Stimulated activated CD8-positive, alpha-beta memory T cell treated with anti-CD3 and anti-CD28 coated beads, Interleukin-12 subunit alpha, Interleukin-12 subunit beta, amount 100 ng/mL, for 24 hours (primary cell): ENCODE measurements around the gene DYNC1I2.
"Not testable (repeated sequence)": the region's sequence is repeated elsewhere in the genome, so short reads cannot be mapped to it uniquely, and the experiment has no call there.

Experiments used
- DNase-seq: peaks from one replicate; pipeline ENCODE4 v3.0.0-alpha.2; 2020; ENCODE audit errors: extremely low read depth

The DYNC1I2 gene

DNA sequence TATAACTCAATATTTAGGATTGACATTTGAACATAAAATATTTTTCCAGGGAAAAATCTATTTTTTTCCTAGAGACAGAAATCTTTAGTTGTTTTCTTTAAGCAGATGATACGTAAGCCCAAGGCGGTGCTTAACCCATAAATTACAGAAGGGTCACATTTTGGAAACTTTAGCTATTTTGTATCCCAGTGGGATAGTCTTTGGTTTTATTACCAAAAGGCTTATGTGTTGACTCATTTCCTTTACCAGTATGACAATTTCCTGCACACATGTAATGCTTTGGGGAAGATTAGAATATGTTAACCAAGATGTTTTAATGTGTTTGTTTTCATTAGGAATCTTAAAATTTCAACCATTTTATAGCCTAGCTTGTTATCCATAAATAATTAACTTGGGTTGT, 24.8 kb downstream of the DYNC1I2 start:
- no peak for DNase-seq

DNA sequence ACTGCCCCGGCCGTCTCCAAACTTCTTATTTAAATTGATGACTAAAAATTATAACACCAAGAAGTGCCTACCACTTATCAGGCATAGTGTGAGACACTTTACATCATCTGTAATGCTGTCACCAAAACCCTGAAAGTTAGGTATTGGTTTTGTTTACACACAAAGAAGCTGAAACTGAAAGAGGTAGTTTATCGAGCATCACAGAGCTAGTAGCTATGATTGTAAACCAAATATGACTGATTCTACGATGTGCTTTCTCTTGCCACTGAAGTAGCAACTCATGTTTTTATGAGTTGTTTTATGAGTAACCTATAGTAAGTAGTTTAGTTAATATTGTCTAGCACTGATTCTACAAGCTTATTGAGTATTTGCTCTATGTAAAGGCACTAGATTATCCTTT, 31.5 kb downstream of the DYNC1I2 start:
- DNase-seq: no peak

DNA sequence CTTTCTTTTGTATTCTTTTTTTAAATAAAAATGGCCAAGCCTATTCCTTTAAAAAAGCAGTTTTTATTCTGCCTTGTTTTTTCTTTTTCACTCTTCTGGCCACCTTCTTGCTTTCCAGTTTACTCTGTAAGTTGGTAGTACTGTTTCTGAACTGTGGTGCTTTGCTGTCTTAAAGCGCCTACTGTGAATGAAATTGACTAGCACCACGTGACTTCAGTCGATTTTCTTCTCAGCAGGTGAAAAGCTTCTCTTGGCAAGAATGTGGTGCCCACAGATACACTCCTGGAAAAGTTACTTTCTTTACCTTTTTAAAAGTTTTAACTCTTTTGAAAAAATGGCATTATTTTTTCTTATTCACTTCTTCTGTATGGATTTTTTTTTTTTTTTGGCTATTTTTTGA, 32.4 kb downstream of the DYNC1I2 start:
- no peak for DNase-seq

DNA sequence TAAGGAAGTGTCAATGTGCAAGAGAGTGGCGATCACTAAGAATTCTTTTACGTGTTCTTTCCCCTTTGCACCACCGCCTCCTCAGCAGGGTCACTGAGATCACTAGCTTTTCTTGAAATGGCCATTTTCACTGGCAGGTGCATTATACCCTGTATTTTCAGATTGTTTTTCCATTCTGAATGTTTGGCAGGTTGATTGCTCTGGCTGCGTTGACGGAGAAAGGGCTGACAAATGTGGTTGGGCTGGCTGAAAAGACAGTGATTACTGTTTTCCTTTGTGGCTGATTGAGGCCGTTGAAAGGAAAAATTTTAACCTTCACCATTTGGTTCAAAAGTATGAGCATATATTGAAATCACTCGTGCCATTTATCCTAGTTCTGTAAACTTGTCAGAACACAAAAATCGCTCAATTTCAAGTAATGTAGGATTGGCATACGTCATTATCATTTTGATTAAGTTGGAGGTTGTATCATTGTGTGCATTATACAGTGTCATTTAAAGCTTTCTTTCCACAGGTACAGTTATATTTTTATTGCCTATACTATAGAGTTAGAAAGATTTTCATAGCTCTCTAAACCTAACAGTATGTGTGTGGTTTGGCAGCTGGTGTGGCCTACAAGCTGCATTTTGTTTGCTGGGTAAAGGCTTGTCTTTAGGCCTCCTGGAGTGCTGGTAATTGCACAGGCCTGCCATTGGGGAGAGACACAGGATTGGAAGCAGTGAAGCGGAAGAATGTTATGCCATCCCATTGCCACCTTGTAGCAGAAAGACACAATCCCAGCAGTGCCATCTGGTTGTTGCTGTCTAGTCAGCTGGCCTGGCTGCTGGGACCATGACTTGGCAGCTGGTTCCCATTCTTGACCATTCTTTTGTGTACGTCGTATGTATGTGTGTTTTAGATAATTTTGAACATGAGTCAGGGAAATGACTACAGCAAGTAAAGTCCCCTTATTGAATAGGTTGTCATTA, 36.7 kb downstream of the DYNC1I2 start:
- DNase-seq: no peak

GRCh38 chr2:171726847-171727450, 39.7 kb downstream of the DYNC1I2 start:
- no peak for DNase-seq

- no peak for DNase-seq
Observed at GRCh38 chr2:171728989-171729951, 42.0 kb downstream of the DYNC1I2 start.

DNA sequence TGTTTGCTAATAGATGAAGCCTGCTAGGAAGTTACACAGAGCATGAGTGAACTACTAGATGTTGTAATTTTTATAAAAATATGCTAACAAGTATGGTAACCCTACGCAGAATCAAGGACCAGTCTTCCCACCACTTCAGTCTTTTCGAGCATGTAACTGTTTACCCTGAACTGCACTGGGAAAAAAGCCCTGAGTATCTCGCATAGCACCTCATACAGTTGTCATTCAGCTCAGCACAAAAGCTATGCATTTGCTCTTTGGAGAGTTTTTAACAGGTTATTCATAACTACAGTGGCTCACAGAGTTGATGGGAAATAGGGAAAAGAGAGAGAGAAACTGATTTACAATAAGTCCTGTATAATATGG, 42.7 kb downstream of the DYNC1I2 start:
- no peak for DNase-seq

DNA sequence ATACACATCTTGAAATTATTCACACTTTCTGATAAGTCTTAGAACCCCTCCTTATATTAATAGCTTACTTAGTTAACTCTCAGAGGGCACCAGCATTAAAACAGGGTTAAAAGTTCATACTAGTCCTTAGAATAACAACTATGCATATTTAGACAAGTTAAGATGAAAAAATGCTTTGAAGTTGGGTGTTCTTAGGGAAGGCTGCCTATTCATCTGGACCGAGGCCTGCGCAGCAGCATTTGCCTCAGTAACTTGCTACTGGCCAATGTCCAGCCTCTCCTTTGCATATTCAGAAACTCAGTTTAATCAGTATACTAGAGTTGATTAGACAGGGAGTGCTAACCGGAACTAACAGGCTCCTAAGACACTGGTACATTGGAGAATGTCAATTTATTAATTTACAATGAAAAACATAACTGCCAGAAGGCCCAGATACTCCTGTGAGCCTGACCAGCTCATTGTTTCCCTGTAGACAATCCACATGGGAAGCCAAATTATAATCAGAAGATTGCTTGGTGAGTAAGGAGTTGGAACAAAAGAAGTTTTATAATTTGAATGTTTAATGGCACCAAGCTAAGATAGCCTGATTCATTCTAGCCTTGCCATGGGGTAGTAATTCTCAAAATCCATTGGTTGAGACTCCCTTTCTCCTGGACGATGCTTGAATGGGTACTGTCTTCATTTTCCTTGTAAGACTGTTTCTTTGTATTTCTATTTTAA, 48.9 kb downstream of the DYNC1I2 start:
- DNase-seq: no peak

DNA sequence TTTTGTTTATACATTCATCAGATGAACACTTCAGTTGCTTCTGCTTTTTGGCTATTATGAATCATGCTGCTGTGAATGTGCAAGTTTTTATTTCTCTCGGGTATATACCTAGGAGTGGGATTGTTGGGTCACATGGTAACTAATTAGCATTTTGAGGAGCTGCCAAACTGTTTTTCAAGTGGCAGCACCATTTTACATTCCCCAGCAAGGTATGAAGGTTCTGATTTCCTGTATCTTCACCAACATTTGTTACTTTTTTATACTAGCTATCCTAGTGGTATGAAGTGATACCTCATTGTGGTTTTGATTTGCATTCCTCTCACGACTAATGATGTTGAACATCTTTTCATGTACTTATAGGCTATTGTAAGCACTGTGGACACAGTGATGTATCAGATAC, 53.9 kb downstream of the DYNC1I2 start:
- DNase-seq: no peak

GRCh38 chr2:171742760-171743159, 55.5 kb downstream of the DYNC1I2 start:
- no peak for DNase-seq

DNA sequence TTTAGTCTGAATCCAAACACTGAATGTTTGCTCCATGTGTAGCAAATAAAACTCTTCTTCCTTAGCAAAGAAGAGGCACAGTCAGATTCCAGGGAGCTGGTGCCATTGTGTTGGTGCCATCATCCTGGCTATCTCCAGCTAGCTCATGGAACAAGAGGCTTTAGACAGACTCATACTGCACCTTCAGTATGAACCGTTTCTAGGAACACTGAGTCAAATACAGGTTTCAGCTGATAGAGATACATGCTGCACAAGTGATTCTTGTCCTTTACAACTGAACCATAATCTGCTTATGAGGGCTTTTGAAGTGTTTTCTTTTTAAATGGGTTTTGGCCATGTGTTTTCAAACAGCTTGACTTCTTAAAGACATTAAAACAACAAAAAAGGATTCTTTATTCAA, 57.9 kb downstream of the DYNC1I2 start:
- no peak for DNase-seq

- no peak for DNase-seq
Observed at GRCh38 chr2:171745806-171746205, 58.5 kb downstream of the DYNC1I2 start.

DNA sequence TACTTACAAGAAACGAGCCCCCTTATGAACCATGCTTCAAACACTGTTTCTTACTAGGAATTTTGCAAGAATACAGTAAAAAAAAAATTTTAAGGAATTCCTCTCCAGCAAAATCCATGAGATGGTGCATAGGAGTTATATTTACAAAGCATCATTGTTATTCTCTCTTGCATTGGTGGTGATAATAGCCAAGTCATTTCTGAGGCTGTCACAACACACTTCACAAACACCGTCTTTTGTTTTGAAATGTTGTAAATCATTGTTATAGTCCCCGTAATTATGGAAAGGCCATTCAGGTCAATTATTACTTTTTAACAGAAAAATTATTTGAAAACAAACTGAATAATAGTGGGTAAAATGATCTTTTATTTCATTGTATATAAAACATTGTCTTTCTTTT, 60.1 kb downstream of the DYNC1I2 start:
- DNase-seq: no peak

- DNase-seq: no peak
Observed at GRCh38 chr2:171754254-171754939, 67.1 kb downstream of the DYNC1I2 start.

DNA sequence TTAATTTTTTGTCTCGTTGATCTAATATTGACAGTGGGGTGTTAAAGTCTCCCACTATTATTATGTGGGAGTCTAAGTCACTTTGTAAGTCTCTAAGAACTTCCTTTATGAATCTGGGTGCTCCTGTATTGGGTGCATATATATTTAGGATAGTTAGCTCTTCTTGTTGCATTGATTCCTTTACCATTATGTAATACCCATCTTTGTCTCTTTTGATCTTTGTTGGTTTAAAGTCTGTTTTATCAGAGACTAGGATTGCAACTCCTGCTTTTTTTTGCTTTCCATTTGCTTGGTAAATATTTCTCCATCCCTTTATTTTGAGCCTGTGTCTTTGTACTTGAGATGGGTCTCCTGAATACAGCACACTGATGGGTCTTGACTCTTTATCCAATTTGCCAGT, 71.5 kb downstream of the DYNC1I2 start:
- not testable (repeated sequence) for DNase-seq

- not testable (repeated sequence) for DNase-seq
Observed at GRCh38 chr2:171761176-171761575, 73.9 kb downstream of the DYNC1I2 start.

DNA sequence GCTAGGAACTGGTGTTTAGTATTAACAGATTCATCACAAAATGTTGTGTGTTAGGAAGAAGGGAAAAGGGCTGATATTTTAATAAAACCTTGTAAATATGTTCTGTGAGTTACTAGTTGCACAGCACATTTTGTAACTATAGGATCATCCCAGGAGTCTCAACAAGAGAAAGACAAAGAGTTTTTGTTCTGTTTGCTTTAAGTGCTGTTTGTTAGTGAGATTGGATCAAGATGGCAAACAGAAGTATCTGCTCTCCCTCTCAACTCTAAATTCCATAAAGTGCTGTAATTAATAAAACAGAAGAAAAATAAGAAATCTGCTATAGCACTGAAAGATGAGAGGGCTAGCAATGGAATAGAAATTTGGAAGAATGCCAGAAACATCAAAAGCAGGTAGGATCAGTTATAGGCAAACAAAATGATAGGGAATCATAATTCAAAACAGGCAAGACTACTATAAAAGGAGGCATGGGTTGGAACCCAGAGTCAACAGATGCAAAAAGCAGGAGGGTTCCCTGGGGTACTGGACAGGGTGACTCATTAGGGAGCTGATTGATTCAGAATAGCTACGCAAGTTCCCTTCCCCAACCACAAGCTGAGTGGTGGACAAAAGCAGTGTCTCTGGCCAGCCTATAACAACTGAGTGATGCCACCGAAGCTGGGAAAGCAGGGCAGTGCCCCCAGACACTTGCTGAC, 75.8 kb downstream of the DYNC1I2 start:
- DNase-seq: no peak

- no peak for DNase-seq
Observed at GRCh38 chr2:171763602-171764001, 76.3 kb downstream of the DYNC1I2 start.

- no peak for DNase-seq
Observed at GRCh38 chr2:171771463-171771862, 84.2 kb downstream of the DYNC1I2 start.

GRCh38 chr2:171772373-171772772, 85.1 kb downstream of the DYNC1I2 start:
- no peak for DNase-seq
